Neural crest cell (in vitro differentiated cells): Measurements from ENCODE around the gene KCTD17. TPM values are rescaled to one million over a fixed set of nuclear protein-coding genes. Genes with fewer than 3 reads are reported as not detected.

Source experiments
- DNase-seq: peaks from one replicate; pipeline ENCODE4 v3.0.0; 2021; ENCODE audit warnings: low read depth, mixed read lengths, low spot score
- H3K27ac Mint-ChIP-seq: one replicate; pipeline ENCODE4 v1.8.0; 2021; ENCODE audit warnings: mild to moderate bottlenecking, mixed read lengths; ENCODE audit not compliant: unreplicated experiment
- H3K27me3 Mint-ChIP-seq: 2 replicates; pipeline ENCODE4 v1.8.0; 2021; ENCODE audit warnings: low read depth, mild to moderate bottlenecking, mixed read lengths
- H3K36me3 Mint-ChIP-seq: 2 replicates; pipeline ENCODE4 v1.8.0; 2021; ENCODE audit warnings: low read depth, mild to moderate bottlenecking, mixed read lengths
- H3K4me1 Mint-ChIP-seq: 2 replicates; pipeline ENCODE4 v1.8.0; 2021; ENCODE audit warnings: mixed read lengths
- H3K4me3 Mint-ChIP-seq: one replicate; pipeline ENCODE4 v1.8.0; 2021; ENCODE audit warnings: mild to moderate bottlenecking, mixed read lengths
- H3K9me3 Mint-ChIP-seq: 2 replicates; pipeline ENCODE4 v1.8.0; 2021; ENCODE audit warnings: mixed read lengths
- total RNA-seq: library from RNA; stranded (reverse); gene quantifications from 2 replicates; pipeline ENCODE4 v1.2.1, GENCODE V29; 2021
- TF ChIP-seq, protein P1 (sequence below): fragments of 200-600 bp; sonication (generic); conservative IDR thresholded peaks from 2 replicates; pipeline ENCODE4 v1.5.0; 2021; ENCODE audit warnings: antibody characterized with exemption, mild to moderate bottlenecking

The KCTD17 gene
- total RNA-seq, 1 donor from 2014 or later: 95.8 TPM

DNA sequence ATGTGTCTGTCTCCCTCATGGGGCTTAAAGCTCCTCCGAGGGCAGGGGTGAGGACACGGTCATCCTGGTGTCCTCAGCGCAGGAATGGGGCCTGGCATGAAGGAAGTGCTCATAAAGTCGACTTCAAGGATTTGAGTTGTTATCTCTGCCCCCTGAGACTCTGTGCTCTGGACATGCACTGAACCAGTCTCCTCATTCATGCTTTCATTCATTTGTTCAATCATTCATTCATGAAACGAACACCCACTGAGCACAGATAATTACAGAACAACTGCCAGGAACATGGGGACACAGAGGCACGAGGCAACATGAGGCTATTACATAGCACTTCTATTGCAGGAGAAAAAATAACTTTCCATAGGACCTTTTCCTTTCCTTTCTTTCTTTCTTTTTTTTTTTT is 41.5 kb downstream of the KCTD17 start:
- peaks cover 4% of the 10 kb centered on the region for H3K4me1 Mint-ChIP-seq
- peaks cover 43% of the 10 kb centered on the region for H3K27me3 Mint-ChIP-seq
- TF ChIP-seq, protein P1, sequence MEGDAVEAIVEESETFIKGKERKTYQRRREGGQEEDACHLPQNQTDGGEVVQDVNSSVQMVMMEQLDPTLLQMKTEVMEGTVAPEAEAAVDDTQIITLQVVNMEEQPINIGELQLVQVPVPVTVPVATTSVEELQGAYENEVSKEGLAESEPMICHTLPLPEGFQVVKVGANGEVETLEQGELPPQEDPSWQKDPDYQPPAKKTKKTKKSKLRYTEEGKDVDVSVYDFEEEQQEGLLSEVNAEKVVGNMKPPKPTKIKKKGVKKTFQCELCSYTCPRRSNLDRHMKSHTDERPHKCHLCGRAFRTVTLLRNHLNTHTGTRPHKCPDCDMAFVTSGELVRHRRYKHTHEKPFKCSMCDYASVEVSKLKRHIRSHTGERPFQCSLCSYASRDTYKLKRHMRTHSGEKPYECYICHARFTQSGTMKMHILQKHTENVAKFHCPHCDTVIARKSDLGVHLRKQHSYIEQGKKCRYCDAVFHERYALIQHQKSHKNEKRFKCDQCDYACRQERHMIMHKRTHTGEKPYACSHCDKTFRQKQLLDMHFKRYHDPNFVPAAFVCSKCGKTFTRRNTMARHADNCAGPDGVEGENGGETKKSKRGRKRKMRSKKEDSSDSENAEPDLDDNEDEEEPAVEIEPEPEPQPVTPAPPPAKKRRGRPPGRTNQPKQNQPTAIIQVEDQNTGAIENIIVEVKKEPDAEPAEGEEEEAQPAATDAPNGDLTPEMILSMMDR: no peak
- DNase-seq: no peak
- H3K36me3 Mint-ChIP-seq: no peaks in the 10 kb centered on the region
- H3K4me3 Mint-ChIP-seq: no peak overlapping the region
- H3K9me3 Mint-ChIP-seq: no peaks in the 10 kb centered on the region
- H3K27ac Mint-ChIP-seq: peak overlapping the region; percentile 62

DNA sequence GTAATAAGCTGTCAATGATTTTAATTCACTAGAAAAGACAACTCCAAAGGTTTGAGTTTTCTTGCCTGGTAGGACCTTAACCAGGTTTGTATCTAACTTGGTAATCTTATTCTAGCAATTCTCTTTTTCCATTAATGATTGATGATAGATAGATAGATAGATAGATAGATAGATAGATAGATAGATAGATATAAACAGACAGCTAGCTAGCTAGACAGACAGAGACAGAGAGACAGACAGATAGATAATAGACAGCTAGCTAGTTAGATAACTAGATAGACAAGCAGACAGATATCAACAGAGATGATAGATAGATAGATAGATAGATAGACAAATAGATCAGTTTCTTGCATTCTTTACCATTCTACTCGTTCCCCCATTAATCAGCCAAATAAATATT is 42.7 kb downstream of the KCTD17 start:
- Mint-ChIP-seq H3K27ac (no peak overlapping the region), H3K4me1 (peaks cover 4% of the 10 kb centered on the region), H3K36me3 (no peaks in the 10 kb centered on the region), H3K4me3 (no peak overlapping the region), H3K9me3 (no peaks in the 10 kb centered on the region), H3K27me3 (peaks cover 45% of the 10 kb centered on the region)
- TF ChIP-seq, protein P1: no peak
- no peak for DNase-seq

DNA sequence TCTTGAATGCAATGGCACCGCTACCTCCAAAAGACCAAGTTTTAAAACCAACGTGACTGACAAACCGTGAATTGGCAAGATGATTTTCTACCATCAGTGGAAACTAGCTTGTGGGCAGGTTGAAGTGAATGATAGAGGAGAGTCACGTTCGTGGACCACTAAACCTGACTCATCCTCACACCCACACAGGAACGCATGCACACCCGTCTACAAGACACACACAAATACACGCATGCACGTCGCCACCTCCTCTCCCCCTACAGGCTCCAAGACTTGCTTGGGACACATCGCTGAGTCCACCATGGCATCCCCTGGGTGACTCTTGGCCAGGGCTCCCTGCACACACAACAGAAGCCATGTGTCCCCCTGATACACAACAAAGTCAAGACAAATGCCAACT is 43.6 kb downstream of the KCTD17 start:
- Mint-ChIP-seq H3K36me3 (no peaks in the 10 kb centered on the region), H3K4me1 (peaks cover 4% of the 10 kb centered on the region), H3K9me3 (no peaks in the 10 kb centered on the region), H3K4me3 (peak overlapping the region; percentile 13), H3K27ac (no peak overlapping the region), H3K27me3 (peaks cover 49% of the 10 kb centered on the region)
- no peak for DNase-seq
- TF ChIP-seq, protein P1: no peak

DNA sequence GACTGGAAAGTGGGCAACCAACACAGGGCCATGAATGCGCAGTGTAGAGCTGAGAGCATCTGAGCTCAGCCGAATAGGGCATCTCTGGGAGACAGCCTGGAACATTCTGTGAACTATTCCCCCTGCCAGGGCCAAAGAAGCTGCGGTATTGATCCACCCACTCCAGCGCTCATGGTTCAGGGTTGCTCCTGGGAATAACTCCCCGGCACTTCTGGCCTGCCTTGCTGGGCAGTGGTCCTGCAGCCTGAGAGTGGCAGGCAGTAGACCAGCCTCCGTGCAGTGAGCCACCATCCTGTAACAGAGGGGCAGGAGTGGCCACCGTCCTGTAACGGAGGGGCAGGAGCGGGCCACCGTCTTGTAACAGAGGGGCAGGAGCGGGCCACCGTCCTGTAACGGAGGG is 45.8 kb downstream of the KCTD17 start:
- no peak for DNase-seq
- peaks cover 4% of the 10 kb centered on the region for H3K4me1 Mint-ChIP-seq
- TF ChIP-seq, protein P1: no peak
- H3K27ac Mint-ChIP-seq: no peak overlapping the region
- peaks cover 51% of the 10 kb centered on the region for H3K27me3 Mint-ChIP-seq
- no peaks in the 10 kb centered on the region for H3K36me3 Mint-ChIP-seq
- no peaks in the 10 kb centered on the region for H3K9me3 Mint-ChIP-seq
- peak overlapping the region; percentile 70 for H3K4me3 Mint-ChIP-seq

- no peaks in the 10 kb centered on the region for H3K36me3 Mint-ChIP-seq
- H3K9me3 Mint-ChIP-seq: no peaks in the 10 kb centered on the region
- H3K27me3 Mint-ChIP-seq: peaks cover 52% of the 10 kb centered on the region
- H3K4me3 Mint-ChIP-seq: no peak overlapping the region
- TF ChIP-seq, protein P1: no peak
- peaks cover 4% of the 10 kb centered on the region for H3K4me1 Mint-ChIP-seq
- DNase-seq: no peak
- H3K27ac Mint-ChIP-seq: no peak overlapping the region
These were observed 47.5 kb downstream of the KCTD17 start for GRCh38 chr22:37098976-37099591.
